DMS153 treated with DMSO at 0.1 percent for 48 hours (cell line): Measurements from ENCODE around the gene TBL3.
A peak's percentile ranks its signal among the peaks of the same experiment; 100 is the strongest.
"Not testable (repeated sequence)": the region's sequence is repeated elsewhere in the genome, so short reads cannot be mapped to it uniquely, and the experiment has no call there.

Experiments used
- DNase-seq: peaks from one replicate; lab custom pipeline; 2025; ENCODE audit not compliant: unreplicated experiment; lab: John Stamatoyannopoulos, UW

The TBL3 gene

GRCh38 chr16:1998852-1999801 lies 27.3 kb downstream of the TBL3 start:
- DNase-seq = no peak

- no peak for DNase-seq
Observed at GRCh38 chr16:1999866-2000514, 28.1 kb downstream of the TBL3 start.

GRCh38 chr16:2001035-2001434 lies 29.2 kb downstream of the TBL3 start:
- no peak for DNase-seq

GRCh38 chr16:2001456-2002355 lies 29.9 kb downstream of the TBL3 start:
- DNase-seq = no peak

GRCh38 chr16:2002406-2003230 lies 30.8 kb downstream of the TBL3 start:
- no peak for DNase-seq

GRCh38 chr16:2003231-2003826 lies 31.5 kb downstream of the TBL3 start:
- no peak for DNase-seq

- peak; percentile 82 for DNase-seq
Observed at GRCh38 chr16:2003827-2004641, 32.2 kb downstream of the TBL3 start.

GRCh38 chr16:2004795-2005517 lies 33.1 kb downstream of the TBL3 start:
- no peak for DNase-seq

GRCh38 chr16:2005646-2006045 lies 33.8 kb downstream of the TBL3 start:
- DNase-seq = no peak

- no peak for DNase-seq
Observed at GRCh38 chr16:2006317-2006716, 34.5 kb downstream of the TBL3 start.

- DNase-seq = no peak
Observed at GRCh38 chr16:2007081-2007836, 35.4 kb downstream of the TBL3 start.

GRCh38 chr16:2008009-2008526 lies 36.2 kb downstream of the TBL3 start:
- no peak for DNase-seq

- no peak for DNase-seq
Observed at GRCh38 chr16:2008631-2009163, 36.8 kb downstream of the TBL3 start.

- DNase-seq = no peak
Observed at GRCh38 chr16:2009164-2009711, 37.4 kb downstream of the TBL3 start.

- DNase-seq = no peak
Observed at GRCh38 chr16:2009791-2010510, 38.1 kb downstream of the TBL3 start, which contains the start of gene ZNF598. ZNF598 (minus strand) TSS chr16:2009821.

- DNase-seq = not testable (repeated sequence)
Observed at GRCh38 chr16:2011726-2012125, 39.9 kb downstream of the TBL3 start.
